NCI-H2196 (cell line): Measurements from ENCODE around the gene IL1RL2.

Source experiments
- DNase-seq: peaks from one replicate; lab custom pipeline; 2025; ENCODE audit not compliant: unreplicated experiment; lab: John Stamatoyannopoulos, UW

The IL1RL2 gene

DNA sequence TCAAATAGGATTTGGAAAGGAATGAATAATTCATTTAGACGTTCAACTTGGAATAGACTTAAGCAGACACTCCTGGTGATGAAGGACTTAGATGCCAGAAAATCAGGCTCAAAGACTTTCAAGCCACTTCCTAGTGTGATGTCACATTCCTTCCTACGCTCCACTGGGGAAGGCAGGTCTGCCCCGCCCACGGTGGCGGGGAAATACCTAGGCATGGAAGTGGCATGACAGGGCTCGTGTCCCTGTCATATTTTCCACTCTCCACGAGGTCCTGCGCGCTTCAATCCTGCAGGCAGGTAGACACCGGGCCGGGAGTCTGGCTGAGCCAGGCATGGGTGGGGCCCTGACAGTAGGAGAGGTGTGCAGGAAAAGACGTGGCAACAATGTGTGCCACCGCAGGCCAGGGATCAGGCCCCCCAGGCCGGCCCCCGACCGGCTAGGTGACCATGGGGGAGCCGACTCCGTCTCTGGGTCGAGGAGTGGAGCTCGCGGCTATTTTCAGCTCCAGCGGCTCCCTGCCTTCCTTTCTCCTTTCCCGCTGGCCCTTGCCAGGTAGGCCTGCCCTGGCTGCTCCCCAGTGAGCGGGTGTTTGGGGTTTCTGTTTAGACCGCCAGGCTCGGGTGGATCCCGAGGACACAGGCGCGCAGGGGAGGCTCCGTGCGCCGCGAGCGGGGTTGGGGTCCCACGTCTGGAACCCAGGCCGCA, at the start of gene IL1RL2:
Gene IL1RL2, plus strand, starts transcription at position 233 of the 705 bp plus-strand sequence. CDS start 845 bp downstream, outside the sequence.
- no peak for DNase-seq

- no peak for DNase-seq
Observed at GRCh38 chr2:102137138-102137537, 49.7 kb upstream of the IL1RL2 start.

DNA sequence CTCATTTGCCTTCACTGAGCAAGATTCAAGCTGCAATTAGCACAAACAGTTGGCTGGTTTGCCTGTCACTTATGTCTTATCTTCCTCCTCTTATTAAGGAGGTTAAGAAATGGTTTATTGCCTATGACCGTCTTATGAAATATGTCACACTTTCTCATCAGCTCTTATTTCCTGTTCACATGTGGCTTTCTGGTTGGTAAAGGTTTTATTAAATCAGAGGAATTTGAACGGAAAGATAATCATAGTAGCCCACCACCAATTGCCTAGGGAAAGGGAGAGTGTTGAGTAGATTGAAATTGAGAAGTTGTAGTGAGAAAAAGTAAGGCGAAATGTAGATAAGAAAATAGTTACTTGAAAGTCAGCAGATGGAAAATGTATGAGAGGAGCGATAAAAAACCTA, 48.5 kb upstream of the IL1RL2 start:
- no peak for DNase-seq

- no peak for DNase-seq
Observed at GRCh38 chr2:102139851-102140250, 47.0 kb upstream of the IL1RL2 start.

DNA sequence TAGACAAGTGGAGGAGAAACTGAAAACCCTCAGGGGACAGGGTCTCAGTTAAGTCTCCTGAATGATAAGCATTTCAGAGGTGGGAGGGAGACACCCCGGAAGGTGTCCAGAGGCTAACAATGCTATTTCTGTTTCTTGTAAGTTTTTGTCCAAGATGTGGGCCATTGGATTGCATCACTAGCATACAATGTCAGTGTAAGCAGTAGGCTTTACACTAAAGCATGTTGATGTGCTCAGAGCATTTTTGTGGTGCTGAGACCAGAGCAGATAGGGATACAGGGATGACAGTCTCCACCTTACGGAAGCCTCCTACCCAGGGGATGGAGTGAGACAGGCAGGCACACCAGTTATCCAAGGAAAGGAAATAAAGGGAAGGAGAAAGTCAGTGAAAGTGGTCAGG, 46.4 kb upstream of the IL1RL2 start:
- no peak for DNase-seq

GRCh38 chr2:102141011-102141943, 45.5 kb upstream of the IL1RL2 start:
- DNase-seq, result no peak

- no peak for DNase-seq
Observed at GRCh38 chr2:102141970-102142828, 44.6 kb upstream of the IL1RL2 start, which contains the start of gene IL1R1. Gene IL1R1 (plus strand): TSS chr2:102142746. CDS start chr2:102157725, 14,979 bp downstream.

GRCh38 chr2:102142829-102143449, 43.9 kb upstream of the IL1RL2 start:
- no peak for DNase-seq

DNA sequence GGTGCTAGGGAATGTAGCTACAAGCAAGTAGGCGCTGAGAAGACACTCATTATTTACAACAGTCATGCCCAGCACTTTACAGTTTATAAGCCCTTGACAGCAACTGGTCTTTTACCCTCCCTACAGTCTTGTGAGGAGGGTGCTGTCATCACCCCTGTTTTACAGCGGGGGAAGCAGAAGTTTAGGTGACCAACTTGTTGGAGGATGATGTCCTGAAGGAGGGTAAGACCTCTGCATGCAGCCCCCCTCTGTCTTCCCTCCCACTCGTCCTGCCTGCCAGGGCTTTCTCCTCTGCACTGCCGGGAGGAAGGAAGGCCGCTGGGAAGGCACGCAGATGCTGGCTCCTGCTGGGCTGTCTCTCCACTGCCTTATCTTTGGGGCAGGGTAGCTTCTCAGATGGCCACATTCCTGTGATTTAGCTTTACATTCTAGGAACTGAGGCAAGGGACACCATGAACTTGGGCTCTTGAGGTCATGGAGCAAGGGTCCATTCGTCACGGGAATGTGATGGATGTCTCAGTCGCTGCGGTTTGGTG, 43.3 kb upstream of the IL1RL2 start:
- no peak for DNase-seq

DNA sequence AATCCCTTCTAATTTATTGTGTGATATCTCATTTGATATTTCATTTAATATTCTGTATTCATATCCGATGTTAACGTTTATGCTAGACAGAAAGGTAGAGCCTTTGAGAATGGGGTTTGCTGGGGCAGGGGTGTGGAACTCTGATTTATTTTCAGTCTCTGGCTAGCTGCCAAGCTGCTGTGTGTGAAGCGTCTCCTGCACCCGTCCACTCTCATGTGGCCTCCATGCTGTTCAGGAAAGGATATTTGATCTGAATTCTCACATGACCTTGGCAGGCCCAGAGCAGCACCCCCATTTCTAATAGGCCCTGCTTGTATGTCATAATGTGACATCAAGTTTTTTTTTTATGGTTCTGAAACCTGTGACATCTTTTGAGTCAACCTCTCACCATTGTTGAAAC, 42.7 kb upstream of the IL1RL2 start:
- DNase-seq, result no peak

DNA sequence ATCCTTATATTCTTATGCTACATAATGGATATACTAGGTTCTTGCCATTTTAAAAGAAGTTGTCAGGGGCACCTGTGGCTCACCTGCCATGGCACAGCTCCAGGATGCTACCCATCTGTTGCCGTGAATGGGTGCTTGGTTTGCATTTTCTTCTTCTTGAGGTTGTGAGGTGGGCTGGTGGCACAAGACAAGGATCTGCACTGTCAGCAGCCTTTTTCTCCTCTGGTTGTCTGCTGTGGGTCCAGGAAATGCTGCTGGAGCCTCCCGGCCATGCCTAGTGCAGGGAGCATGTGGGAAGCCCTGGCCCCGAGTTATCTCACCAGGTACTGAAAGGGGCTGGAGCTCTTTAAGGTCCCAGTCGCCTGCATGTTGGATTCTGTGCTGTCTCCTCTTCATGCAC, 41.7 kb upstream of the IL1RL2 start:
- DNase-seq, result no peak

- DNase-seq, result no peak
Observed at GRCh38 chr2:102145934-102146333, 40.9 kb upstream of the IL1RL2 start.

GRCh38 chr2:102147935-102148334, 38.9 kb upstream of the IL1RL2 start:
- no peak for DNase-seq

DNA sequence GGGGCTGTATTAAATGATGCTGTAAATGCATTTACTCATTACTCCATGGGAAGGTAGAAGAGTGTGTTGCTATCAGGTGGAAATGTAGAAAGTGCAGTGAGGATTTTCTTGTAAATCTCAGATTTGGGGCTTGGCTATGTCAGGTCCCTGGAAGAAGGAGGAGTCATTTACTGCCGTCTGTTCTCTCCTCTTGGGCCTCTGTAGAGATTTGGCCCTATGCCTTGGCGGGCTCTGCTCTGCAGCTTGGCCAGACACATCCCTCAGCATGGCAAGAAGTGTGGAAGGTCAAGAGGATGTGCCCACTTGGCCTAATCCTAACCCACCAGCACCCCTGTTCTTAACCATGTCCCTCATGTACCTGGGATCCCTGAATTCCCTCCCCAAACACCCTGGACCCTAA, 37.6 kb upstream of the IL1RL2 start:
- no peak for DNase-seq

DNA sequence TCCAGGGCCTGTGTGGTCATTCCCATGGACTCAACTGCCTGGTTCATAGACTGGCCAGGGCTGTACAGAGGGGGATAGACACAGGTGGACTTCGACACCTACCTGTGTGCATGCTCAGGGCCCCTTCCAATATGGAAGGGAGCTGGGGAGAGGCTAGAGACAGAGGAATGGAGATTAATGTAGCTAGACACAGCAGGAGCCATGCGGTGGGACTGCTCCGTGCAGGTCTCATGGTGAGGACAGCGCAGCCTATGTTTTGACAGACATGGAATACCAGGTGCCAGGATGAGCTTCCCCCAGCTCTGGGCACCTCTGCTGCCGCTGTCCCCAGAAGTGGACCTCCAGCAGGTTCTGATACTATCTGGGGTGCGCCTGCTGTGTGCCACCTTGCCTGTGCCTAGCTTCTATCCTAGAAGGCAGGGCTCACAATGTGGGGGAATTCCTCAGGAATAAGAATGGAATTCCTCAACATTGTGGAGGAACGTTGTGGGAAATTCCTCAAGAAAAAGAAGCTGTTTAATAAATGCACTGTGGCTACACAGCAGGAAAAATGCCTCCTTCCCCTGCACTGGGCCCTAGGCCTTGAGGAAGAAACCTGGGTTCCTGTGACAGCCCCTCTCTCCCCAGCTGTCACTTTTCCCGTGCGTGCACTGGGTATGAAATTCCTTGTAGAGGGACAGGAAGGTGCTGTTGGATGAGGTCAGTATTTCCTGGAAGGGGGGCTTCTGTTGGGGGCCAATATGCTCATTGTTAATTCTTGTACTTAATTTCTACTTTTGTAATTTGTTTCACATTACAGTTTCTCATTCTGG, 37.0 kb upstream of the IL1RL2 start:
- DNase-seq, result no peak

- DNase-seq, result no peak
Observed at GRCh38 chr2:102154364-102154763, 32.5 kb upstream of the IL1RL2 start.

DNA sequence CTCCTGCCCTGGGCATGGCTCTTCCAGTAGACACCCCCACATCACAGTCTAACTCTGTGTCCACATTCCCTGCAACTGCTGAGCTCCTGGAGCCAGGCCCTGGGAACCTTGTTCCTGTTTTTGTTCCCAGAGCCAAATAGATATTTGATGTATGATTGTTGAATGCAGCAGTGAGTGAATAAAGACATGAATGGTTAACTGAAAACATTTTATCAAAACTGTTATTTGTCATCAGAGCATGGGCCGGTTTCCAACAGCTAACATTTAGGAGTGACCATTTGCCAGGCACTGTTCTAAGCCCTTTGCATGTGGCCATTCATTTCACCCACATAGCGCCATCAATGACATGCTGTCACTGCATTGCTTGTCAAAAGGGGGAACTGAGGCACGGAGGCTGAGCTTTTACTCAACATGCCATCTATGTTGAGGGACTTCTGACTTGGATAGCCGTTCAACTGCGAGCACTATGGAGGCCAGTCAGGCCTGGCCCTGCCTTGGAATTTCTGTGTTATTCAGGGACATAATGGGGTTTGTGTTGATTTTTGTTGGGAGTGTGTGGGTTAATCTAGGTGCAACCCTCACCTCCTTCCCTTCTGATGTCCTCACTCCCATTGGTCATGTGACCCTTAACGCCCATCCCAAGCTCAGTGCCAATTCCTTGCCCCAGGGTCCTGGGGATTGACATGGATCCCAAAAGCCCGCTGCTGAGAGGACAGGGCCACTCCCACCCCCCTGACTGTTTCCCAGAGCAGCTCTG, 31.7 kb upstream of the IL1RL2 start:
- no peak for DNase-seq

GRCh38 chr2:102155703-102156515, 30.9 kb upstream of the IL1RL2 start:
- DNase-seq, result no peak
